ENCODE data around the gene CDK8. TPM values are rescaled to one million over a fixed set of nuclear protein-coding genes. Genes with fewer than 3 reads are reported as not detected.

Gene CDK8
- total and polyA plus RNA-seq, 9 of the 15 experiments (the other 6 are each of a cell fraction or from before 2014, with no cell fraction given) = 11.3 to 33.7 (median 20.3) TPM

GRCh38 chr13:26221721-26222519 lies 32.0 kb upstream of the CDK8 start, which contains the start of gene RNF6 (continued):
- TF ChIP-seq MTA1 (IDR thresholded peaks at IDR 0.05; ENCODE audit: borderline replicate concordance) = no peak
- TF ChIP-seq ETS1 (conservative IDR thresholded peaks at IDR 0.05; ENCODE audit: control insufficient read depth, low read depth, low read length) = 0 out of 2 replicates have a peak, but pooled peaks have one; percentile 68
- peak; percentile 75; the same call in 1 of the 2 replicates for TF ChIP-seq ARID4B (CRISPR knock-in tag; IDR thresholded peaks at IDR 0.05)
- 0 out of 2 replicates have a peak, but pooled peaks have one; percentile 4 for TF ChIP-seq LCOR (CRISPR knock-in tag; IDR thresholded peaks at IDR 0.05)
- TF ChIP-seq MNT (conservative IDR thresholded peaks at IDR 0.05) = peak; percentile 39 to 75; a peak in 3 of 4 replicates
- TF ChIP-seq E2F1 (CRISPR knock-in tag; IDR thresholded peaks at IDR 0.05) = 0 out of 2 replicates have a peak, but pooled peaks have one; percentile 46
- no peak for TF ChIP-seq MXI1 (IDR thresholded peaks at IDR 0.05; ENCODE audit: low read depth, low read length)
- peak; percentile 54; the same call in 1 of the 2 replicates for TF ChIP-seq ZNF511 (CRISPR knock-in tag; IDR thresholded peaks at IDR 0.05)
- peak; percentile 63 for TF ChIP-seq SP2 (IDR thresholded peaks at IDR 0.05; ENCODE audit: extremely low read depth, low read depth, low read length, poor library complexity, severe bottlenecking)
- peak; percentile 37 for TF ChIP-seq AFF4 (CRISPR knock-in tag; IDR thresholded peaks at IDR 0.05)
- TF ChIP-seq GATAD2B (IDR thresholded peaks at IDR 0.05; ENCODE audit: borderline replicate concordance) = no peak
- TF ChIP-seq HDAC8 (tag; IDR thresholded peaks at IDR 0.05) = no peak

All from K562 (cell line).